Measurements from ENCODE around the gene RAB40C. TPM values are rescaled to one million over a fixed set of nuclear protein-coding genes. Genes with fewer than 3 reads are reported as not detected.

Gene RAB40C
- total RNA-seq, 1 experiment from 2014 or later = 19.1 TPM

- Histone ChIP-seq H3K4me3 (ENCODE audit: low read depth, low read length) (peak overlapping the region; percentile 59), H3K27me3 (replicated peaks; ENCODE audit: control insufficient read depth, insufficient read depth, low read length) (no peaks in the 10 kb centered on the region), H3K4me1 (peaks cover 9% of the 10 kb centered on the region; the same call in 1 of the 2 replicates), H3K36me3 (ENCODE audit: control insufficient read depth, insufficient read depth, low read length) (no peaks in the 10 kb centered on the region), H3K9me3 (no peaks in the 10 kb centered on the region)
- ChIA-PET CTCF (interaction anchor here (0.6 kb wide), 1 partner anchor 8 kb away, joined by 3 read pairs; no protein-coding TSS in a partner anchor), POLR2A (no interaction called here)
- BruUV-seq (replicated peaks) = no TSS peak
- DNase-seq = no peak
- intact Hi-C loops (cut with micrococcal nuclease; ENCODE audit: unreplicated experiment) = no loop called here
- H3K36me3 Mint-ChIP-seq (ENCODE audit: insufficient read depth, unreplicated experiment) = peaks cover 5% of the 10 kb centered on the region
- TF ChIP-seq, protein P1, sequence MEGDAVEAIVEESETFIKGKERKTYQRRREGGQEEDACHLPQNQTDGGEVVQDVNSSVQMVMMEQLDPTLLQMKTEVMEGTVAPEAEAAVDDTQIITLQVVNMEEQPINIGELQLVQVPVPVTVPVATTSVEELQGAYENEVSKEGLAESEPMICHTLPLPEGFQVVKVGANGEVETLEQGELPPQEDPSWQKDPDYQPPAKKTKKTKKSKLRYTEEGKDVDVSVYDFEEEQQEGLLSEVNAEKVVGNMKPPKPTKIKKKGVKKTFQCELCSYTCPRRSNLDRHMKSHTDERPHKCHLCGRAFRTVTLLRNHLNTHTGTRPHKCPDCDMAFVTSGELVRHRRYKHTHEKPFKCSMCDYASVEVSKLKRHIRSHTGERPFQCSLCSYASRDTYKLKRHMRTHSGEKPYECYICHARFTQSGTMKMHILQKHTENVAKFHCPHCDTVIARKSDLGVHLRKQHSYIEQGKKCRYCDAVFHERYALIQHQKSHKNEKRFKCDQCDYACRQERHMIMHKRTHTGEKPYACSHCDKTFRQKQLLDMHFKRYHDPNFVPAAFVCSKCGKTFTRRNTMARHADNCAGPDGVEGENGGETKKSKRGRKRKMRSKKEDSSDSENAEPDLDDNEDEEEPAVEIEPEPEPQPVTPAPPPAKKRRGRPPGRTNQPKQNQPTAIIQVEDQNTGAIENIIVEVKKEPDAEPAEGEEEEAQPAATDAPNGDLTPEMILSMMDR (IDR thresholded peaks at IDR 0.05; ENCODE audit: insufficient read depth in 1 of 2, low read depth in 1 of 2, low read length in 1 of 2, severe bottlenecking in 1 of 2, unreplicated experiment in 1 of 2) = no peak
- H3K27me3 Mint-ChIP-seq (ENCODE audit: insufficient read depth, unreplicated experiment) = no peaks in the 10 kb centered on the region
- peak overlapping the region; percentile 82 for H3K27ac Mint-ChIP-seq (ENCODE audit: unreplicated experiment)
- peak overlapping the region; percentile 75 for H3K4me3 Mint-ChIP-seq (ENCODE audit: unreplicated experiment)
- H3K4me1 Mint-ChIP-seq (ENCODE audit: low read depth, unreplicated experiment) = peaks cover 12% of the 10 kb centered on the region
- H3K9me3 Mint-ChIP-seq (ENCODE audit: unreplicated experiment) = no peaks in the 10 kb centered on the region
Observed at GRCh38 chr16:568401-569258, 21.2 kb upstream of the RAB40C start.

DNA sequence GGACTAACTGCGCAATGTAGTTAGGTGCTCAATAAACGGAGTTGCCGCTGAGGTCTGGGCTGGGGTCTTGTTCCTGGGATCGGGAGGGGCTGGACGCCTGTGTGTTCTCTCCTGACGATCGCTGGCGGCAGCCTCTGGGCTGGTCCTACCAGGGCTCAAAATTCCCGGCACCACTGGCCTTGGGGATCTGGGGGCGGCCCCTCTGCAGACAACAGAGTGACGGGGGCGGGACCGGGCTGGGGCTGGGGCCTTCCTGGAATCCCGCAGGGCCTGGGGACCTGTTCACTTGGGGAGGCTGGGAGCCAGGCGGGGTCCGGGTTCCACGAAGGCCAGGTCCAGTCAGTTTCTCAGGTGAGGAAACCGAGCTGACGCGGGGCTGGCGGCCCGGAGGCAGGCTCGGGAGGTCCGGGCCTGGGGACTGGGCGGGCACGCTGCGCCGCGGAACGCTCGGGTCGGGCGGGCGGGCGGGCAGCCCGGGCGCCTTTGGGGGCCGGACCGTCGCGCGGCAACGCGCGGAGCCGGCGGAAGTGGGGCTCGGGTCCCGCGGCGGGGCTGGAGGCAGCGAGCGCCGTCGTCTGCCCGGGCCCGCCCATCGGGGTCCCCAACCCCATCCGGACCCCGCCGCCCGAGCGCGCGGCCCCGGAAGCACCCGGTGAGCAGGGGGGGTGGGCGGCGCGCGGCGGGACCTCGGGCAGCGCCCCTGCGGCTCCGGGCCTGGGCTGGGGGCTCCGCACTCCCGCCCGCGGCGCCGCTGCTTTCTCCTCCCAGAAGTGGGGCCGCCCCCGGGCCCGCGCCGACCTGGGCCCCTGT, 20.2 kb upstream of the RAB40C start, which contains the start of gene PIGQ:
Gene PIGQ (plus strand): TSS at position 524 of the 810 bp plus-strand sequence. CDS start 4,107 bp downstream, outside the sequence.
- H3K4me3 ChIP-seq (ENCODE audit: low read depth, low read length) = peak within 1 kb of the TSS; percentile 59
- ChIA-PET POLR2A (no interaction called here), CTCF (no interaction called here)
- H3K27me3 Mint-ChIP-seq (ENCODE audit: insufficient read depth, unreplicated experiment) = no peaks in the 10 kb centered on the region
- peak; percentile 69 to 73 for DNase-seq
- no peaks in the 10 kb centered on the region for H3K9me3 ChIP-seq
- TF ChIP-seq, protein P1 (IDR thresholded peaks at IDR 0.05; ENCODE audit: insufficient read depth in 1 of 2, low read depth in 1 of 2, low read length in 1 of 2, severe bottlenecking in 1 of 2, unreplicated experiment in 1 of 2) = no peak
- peak within 1 kb of the TSS; percentile 85 for H3K27ac Mint-ChIP-seq (ENCODE audit: unreplicated experiment)
- peaks cover 12% of the 10 kb centered on the region for H3K4me1 Mint-ChIP-seq (ENCODE audit: low read depth, unreplicated experiment)
- peak within 1 kb of the TSS; percentile 75 for H3K4me3 Mint-ChIP-seq (ENCODE audit: unreplicated experiment)
- BruUV-seq (replicated peaks) = no TSS peak
- H3K36me3 Mint-ChIP-seq (ENCODE audit: insufficient read depth, unreplicated experiment) = peaks cover 5% of the 10 kb centered on the region
- H3K9me3 Mint-ChIP-seq (ENCODE audit: unreplicated experiment) = no peaks in the 10 kb centered on the region
- peaks cover 9% of the 10 kb centered on the region; the same call in 1 of the 2 replicates for H3K4me1 ChIP-seq
- H3K27me3 ChIP-seq (replicated peaks; ENCODE audit: control insufficient read depth, insufficient read depth, low read length) = no peaks in the 10 kb centered on the region
- no peaks in the 10 kb centered on the region for H3K36me3 ChIP-seq (ENCODE audit: control insufficient read depth, insufficient read depth, low read length)
- intact Hi-C loops (cut with micrococcal nuclease; ENCODE audit: unreplicated experiment) = no loop called here

All from Caco-2 (cell line).